ENCODE data around the gene RCN2.

GRCh38 chr15:76968306-76968705, 36.8 kb downstream of the RCN2 start:
- TF ChIP-seq CTCF (conservative IDR thresholded peaks at IDR 0.05): no peak
- no peak for TF ChIP-seq EZH2 (IDR thresholded peaks at IDR 0.05; ENCODE audit: low read depth)
